Measurements from ENCODE around the gene GET3. TPM values are rescaled to one million over a fixed set of nuclear protein-coding genes. Genes with fewer than 3 reads are reported as not detected.

GET3 gene
- total and polyA plus RNA-seq, 2 of the 13 experiments (the other 11 are each of a cell fraction or from before 2014, with no cell fraction given) = 57.7 to 59.4 TPM

DNA sequence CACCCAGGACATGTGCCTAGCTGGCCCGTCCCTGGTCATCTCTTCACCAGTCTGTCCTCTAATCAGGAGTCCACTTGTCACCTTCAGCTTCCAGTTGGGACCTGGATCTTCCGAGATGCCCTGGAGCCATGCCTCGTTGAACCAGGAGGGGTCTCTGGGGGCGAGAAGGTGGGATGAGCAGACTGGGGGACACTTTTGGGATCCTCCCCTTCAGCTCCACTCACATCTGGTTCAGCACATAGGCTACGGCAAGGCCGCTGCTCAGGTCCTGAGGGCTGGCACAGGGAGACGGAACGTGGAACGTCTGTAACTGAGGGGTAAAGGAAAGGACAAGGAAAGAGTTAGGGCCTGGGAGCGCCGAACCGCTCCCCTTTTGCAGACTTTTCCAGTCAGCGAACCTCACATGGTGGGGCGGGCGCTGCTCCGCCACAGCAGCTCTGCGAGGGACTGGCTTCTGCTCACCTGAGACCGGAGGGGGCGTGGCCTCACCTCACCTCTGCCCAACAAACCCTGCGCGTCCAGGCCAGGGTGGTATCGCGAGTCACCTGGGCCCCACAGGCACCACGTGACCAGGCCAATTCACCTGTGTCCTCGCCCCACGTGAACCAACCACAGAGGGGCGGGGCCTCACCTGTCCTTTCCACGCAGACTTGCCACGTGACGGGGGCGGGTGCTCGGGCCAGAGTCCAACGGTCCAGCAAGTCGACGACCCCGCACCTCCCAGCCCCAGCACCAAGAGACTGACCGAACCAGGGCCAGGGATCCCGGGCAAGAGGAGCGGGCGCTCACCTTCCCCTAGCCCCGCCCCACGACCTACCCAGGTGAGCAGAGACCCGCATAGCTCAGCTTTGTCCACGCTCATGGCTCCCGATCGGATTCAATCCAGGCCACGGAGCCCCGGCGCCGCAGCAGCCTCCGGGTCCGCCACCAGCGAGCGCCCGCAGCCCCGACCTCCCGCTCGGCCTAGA is 37.6 kb downstream of the GET3 start, which contains the start of gene HOOK2 (continued):
- TF ChIP-seq, protein P1, sequence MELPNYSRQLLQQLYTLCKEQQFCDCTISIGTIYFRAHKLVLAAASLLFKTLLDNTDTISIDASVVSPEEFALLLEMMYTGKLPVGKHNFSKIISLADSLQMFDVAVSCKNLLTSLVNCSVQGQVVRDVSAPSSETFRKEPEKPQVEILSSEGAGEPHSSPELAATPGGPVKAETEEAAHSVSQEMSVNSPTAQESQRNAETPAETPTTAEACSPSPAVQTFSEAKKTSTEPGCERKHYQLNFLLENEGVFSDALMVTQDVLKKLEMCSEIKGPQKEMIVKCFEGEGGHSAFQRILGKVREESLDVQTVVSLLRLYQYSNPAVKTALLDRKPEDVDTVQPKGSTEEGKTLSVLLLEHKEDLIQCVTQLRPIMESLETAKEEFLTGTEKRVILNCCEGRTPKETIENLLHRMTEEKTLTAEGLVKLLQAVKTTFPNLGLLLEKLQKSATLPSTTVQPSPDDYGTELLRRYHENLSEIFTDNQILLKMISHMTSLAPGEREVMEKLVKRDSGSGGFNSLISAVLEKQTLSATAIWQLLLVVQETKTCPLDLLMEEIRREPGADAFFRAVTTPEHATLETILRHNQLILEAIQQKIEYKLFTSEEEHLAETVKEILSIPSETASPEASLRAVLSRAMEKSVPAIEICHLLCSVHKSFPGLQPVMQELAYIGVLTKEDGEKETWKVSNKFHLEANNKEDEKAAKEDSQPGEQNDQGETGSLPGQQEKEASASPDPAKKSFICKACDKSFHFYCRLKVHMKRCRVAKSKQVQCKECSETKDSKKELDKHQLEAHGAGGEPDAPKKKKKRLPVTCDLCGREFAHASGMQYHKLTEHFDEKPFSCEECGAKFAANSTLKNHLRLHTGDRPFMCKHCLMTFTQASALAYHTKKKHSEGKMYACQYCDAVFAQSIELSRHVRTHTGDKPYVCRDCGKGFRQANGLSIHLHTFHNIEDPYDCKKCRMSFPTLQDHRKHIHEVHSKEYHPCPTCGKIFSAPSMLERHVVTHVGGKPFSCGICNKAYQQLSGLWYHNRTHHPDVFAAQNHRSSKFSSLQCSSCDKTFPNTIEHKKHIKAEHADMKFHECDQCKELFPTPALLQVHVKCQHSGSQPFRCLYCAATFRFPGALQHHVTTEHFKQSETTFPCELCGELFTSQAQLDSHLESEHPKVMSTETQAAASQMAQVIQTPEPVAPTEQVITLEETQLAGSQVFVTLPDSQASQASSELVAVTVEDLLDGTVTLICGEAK (IDR thresholded peaks at IDR 0.05) = no peak
- TF ChIP-seq, protein P1 (CRISPR knock-in tag; IDR thresholded peaks at IDR 0.05) = 0 out of 2 replicates have a peak, but pooled peaks have one; percentile 51
- TF ChIP-seq MXD4 (CRISPR knock-in tag; IDR thresholded peaks at IDR 0.05) = no peak
- TF ChIP-seq ZNF780A (CRISPR knock-in tag; IDR thresholded peaks at IDR 0.05) = no peak
- TF ChIP-seq ZEB1 (IDR thresholded peaks at IDR 0.05; ENCODE audit: insufficient replicate concordance, low read depth) = peak; percentile 96
- peak; percentile 60 for TF ChIP-seq ATF7-NPFF (CRISPR knock-in tag; IDR thresholded peaks at IDR 0.05; ENCODE audit: low read depth)
- no peak for TF ChIP-seq MTA3 (CRISPR knock-in tag; IDR thresholded peaks at IDR 0.05)
- TF ChIP-seq ZNF160 (CRISPR knock-in tag; IDR thresholded peaks at IDR 0.05) = 0 out of 2 replicates have a peak, but pooled peaks have one; percentile 44
- peak; percentile 92; the same call in 1 of the 2 replicates for TF ChIP-seq EED (CRISPR knock-in tag; IDR thresholded peaks at IDR 0.05)
- TF ChIP-seq, protein P2, sequence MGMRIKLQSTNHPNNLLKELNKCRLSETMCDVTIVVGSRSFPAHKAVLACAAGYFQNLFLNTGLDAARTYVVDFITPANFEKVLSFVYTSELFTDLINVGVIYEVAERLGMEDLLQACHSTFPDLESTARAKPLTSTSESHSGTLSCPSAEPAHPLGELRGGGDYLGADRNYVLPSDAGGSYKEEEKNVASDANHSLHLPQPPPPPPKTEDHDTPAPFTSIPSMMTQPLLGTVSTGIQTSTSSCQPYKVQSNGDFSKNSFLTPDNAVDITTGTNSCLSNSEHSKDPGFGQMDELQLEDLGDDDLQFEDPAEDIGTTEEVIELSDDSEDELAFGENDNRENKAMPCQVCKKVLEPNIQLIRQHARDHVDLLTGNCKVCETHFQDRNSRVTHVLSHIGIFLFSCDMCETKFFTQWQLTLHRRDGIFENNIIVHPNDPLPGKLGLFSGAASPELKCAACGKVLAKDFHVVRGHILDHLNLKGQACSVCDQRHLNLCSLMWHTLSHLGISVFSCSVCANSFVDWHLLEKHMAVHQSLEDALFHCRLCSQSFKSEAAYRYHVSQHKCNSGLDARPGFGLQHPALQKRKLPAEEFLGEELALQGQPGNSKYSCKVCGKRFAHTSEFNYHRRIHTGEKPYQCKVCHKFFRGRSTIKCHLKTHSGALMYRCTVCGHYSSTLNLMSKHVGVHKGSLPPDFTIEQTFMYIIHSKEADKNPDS (CRISPR knock-in tag; IDR thresholded peaks at IDR 0.05) = 0 out of 2 replicates have a peak, but pooled peaks have one; percentile 26
- TF ChIP-seq, protein P3, sequence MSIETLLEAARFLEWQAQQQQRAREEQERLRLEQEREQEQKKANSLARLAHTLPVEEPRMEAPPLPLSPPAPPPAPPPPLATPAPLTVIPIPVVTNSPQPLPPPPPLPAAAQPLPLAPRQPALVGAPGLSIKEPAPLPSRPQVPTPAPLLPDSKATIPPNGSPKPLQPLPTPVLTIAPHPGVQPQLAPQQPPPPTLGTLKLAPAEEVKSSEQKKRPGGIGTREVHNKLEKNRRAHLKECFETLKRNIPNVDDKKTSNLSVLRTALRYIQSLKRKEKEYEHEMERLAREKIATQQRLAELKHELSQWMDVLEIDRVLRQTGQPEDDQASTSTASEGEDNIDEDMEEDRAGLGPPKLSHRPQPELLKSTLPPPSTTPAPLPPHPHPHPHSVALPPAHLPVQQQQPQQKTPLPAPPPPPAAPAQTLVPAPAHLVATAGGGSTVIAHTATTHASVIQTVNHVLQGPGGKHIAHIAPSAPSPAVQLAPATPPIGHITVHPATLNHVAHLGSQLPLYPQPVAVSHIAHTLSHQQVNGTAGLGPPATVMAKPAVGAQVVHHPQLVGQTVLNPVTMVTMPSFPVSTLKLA (IDR thresholded peaks at IDR 0.05) = peak; percentile 60

All from HepG2 (cell line).